ENCODE data around the gene CPNE6. TPM values are rescaled to one million over a fixed set of nuclear protein-coding genes. Genes with fewer than 3 reads are reported as not detected.

The CPNE6 gene
- total RNA-seq, 1 experiment from 2014 or later, result not detected

DNA sequence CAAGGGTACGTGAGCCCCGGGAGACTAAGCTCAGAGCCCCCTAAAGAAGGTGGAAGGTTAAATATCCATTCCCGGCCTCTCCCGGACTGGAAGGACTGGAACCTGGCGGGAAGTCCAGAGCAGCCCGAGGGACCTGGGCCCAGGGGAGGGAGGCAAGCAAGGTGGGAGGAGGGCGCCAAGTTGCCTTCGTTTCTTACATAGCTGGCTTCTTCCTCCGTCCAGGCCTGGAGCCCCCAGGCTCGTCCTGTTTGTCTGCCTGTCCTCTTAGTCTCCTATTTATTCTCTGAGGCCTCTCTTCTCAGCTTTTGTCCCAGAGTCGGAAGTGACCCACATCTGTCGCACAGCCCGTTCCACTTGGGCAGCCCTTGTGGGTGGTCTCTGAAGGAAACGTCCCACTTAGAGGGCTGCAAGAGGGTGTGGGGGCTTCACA lies 23.5 kb downstream of the CPNE6 start:
- H3K9me3 ChIP-seq (ENCODE audit: control insufficient read depth, low read depth, low read length), result no peaks in the 10 kb centered on the region
- peak overlapping the region; percentile 84; the same call in 1 of the 2 replicates for H3K14ac ChIP-seq (ENCODE audit: insufficient read depth, low read length)
- H4K8ac ChIP-seq (replicated peaks; ENCODE audit: insufficient read length, low read depth, low read length), result no peak overlapping the region
- no CpG with 5 or more reads among the region's 14 CpGs for WGBS (ENCODE audit: extremely low coverage, insufficient read length, low lambda C conversion rate)
- TF ChIP-seq, protein P1, sequence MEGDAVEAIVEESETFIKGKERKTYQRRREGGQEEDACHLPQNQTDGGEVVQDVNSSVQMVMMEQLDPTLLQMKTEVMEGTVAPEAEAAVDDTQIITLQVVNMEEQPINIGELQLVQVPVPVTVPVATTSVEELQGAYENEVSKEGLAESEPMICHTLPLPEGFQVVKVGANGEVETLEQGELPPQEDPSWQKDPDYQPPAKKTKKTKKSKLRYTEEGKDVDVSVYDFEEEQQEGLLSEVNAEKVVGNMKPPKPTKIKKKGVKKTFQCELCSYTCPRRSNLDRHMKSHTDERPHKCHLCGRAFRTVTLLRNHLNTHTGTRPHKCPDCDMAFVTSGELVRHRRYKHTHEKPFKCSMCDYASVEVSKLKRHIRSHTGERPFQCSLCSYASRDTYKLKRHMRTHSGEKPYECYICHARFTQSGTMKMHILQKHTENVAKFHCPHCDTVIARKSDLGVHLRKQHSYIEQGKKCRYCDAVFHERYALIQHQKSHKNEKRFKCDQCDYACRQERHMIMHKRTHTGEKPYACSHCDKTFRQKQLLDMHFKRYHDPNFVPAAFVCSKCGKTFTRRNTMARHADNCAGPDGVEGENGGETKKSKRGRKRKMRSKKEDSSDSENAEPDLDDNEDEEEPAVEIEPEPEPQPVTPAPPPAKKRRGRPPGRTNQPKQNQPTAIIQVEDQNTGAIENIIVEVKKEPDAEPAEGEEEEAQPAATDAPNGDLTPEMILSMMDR (conservative IDR thresholded peaks at IDR 0.05), result no peak
- H4K20me1 ChIP-seq (ENCODE audit: control insufficient read depth, insufficient read depth, insufficient read length), result no peaks in the 10 kb centered on the region
- H3K4ac ChIP-seq (ENCODE audit: low read depth, low read length), result no peak overlapping the region
- Mint-ChIP-seq H3K4me1 (peaks cover 21 to 37% of the 10 kb centered on the region in 2 experiments), H3K9me3 (peaks cover 0 to 2% of the 10 kb centered on the region in 2 experiments; a peak in 3 of 5 replicates), H3K27me3 (ENCODE audit: low read depth) (peaks cover 4% of the 10 kb centered on the region), H3K27ac (peak overlapping the region; percentile 95 to 98 (median 97)), H3K36me3 (ENCODE audit: insufficient read depth in 1 of 3, low read depth in 3 of 3) (peaks cover 26 to 41% (median 30%) of the 10 kb centered on the region in 3 experiments; a peak in 6 of 7 replicates), H3K4me3 (peak overlapping the region; percentile 90 to 93)
- DNase-seq, result no peak
- H2BK120ac ChIP-seq (ENCODE audit: low read depth, low read length, poor library complexity, severe bottlenecking), result no peak overlapping the region
- no peak overlapping the region for H3T11ph ChIP-seq (ENCODE audit: low read length)
- peak overlapping the region; percentile 85 for H3K4me2 ChIP-seq (ENCODE audit: insufficient read depth, insufficient read length, low read length)
- H2BK15ac ChIP-seq (ENCODE audit: low read depth, low read length), result no peak overlapping the region
- H3K79me2 ChIP-seq (ENCODE audit: insufficient read depth, low read length), result no peaks in the 10 kb centered on the region; the same call in 1 of the 2 replicates
- H3K23ac ChIP-seq (ENCODE audit: insufficient read length, low read depth, low read length), result no peak overlapping the region
- H2BK20ac ChIP-seq (ENCODE audit: low read depth, low read length, poor library complexity, severe bottlenecking), result no peak overlapping the region
- no peaks in the 10 kb centered on the region; the same call in 1 of the 2 replicates for H3K4me1 ChIP-seq (ENCODE audit: insufficient read depth, low read length)
- H3K27ac ChIP-seq (ENCODE audit: insufficient read length, low read depth, low read length), result no peak overlapping the region
- H2BK12ac ChIP-seq (ENCODE audit: insufficient read length, low read depth, low read length), result no peak overlapping the region
- peak overlapping the region; percentile 89 for H3K18ac ChIP-seq (ENCODE audit: insufficient read length, low read depth, low read length)
- H3K23me2 ChIP-seq (ENCODE audit: insufficient read length, low read depth, low read length, poor library complexity, severe bottlenecking), result peaks cover 6% of the 10 kb centered on the region
- no peak overlapping the region for H4K5ac ChIP-seq (ENCODE audit: insufficient read length, low read depth, low read length)
- peak overlapping the region; percentile 39 for H4K91ac ChIP-seq (ENCODE audit: insufficient read length, low read depth, low read length)
- no peak overlapping the region for H2AK5ac ChIP-seq (ENCODE audit: insufficient read length, low read length)
- H3K79me1 ChIP-seq (ENCODE audit: insufficient read depth, low read depth, low read length, poor library complexity, severe bottlenecking), result no peaks in the 10 kb centered on the region
- H3K56ac ChIP-seq (ENCODE audit: insufficient read length, low read depth, low read length), result no peak overlapping the region
- no peak overlapping the region for H2BK5ac ChIP-seq (ENCODE audit: insufficient read length, low read length)
- H2AFZ ChIP-seq (ENCODE audit: low read length), result no peak overlapping the region
- H3K27me3 ChIP-seq (ENCODE audit: insufficient read depth, low read length), result no peaks in the 10 kb centered on the region
- peak overlapping the region; percentile 89 for H3K9ac ChIP-seq (ENCODE audit: extremely low read depth, insufficient read length, low read length)

All from H9 (cell line).